Measurements from ENCODE around the gene FBXW5. TPM values are rescaled to one million over a fixed set of nuclear protein-coding genes. Genes with fewer than 3 reads are reported as not detected.

Gene FBXW5
- total and polyA plus RNA-seq, 8 donors = 56.2 to 117 (median 64.1) TPM

GRCh38 chr9:136957461-136957860, 12.9 kb upstream of the FBXW5 start:
- Histone ChIP-seq H3K27me3 (no peaks in the 10 kb centered on the region), H3K36me3 (no peaks in the 10 kb centered on the region), H3K9me3 (no peaks in the 10 kb centered on the region), H3K4me3 (no peak overlapping the region), H3K4me1 (no peaks in the 10 kb centered on the region), H3K27ac (no peak overlapping the region)
- TF ChIP-seq, protein P1, sequence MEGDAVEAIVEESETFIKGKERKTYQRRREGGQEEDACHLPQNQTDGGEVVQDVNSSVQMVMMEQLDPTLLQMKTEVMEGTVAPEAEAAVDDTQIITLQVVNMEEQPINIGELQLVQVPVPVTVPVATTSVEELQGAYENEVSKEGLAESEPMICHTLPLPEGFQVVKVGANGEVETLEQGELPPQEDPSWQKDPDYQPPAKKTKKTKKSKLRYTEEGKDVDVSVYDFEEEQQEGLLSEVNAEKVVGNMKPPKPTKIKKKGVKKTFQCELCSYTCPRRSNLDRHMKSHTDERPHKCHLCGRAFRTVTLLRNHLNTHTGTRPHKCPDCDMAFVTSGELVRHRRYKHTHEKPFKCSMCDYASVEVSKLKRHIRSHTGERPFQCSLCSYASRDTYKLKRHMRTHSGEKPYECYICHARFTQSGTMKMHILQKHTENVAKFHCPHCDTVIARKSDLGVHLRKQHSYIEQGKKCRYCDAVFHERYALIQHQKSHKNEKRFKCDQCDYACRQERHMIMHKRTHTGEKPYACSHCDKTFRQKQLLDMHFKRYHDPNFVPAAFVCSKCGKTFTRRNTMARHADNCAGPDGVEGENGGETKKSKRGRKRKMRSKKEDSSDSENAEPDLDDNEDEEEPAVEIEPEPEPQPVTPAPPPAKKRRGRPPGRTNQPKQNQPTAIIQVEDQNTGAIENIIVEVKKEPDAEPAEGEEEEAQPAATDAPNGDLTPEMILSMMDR (IDR thresholded peaks at IDR 0.05) = no peak
- FAIRE-seq (no peak), DNase-seq (peak in 1 of 6 donors; percentile 2), ATAC-seq (no peak)
- intact Hi-C loops (cut with DNase I) = loop anchor here in 1 of 3 donors (10.0 kb wide), 1 partner anchor 67 kb away; the partner anchor contains the start of gene ABCA2
- WGBS, 2 donors = 91 to 94% methylated on average over 1 of the region's 1 CpG

DNA sequence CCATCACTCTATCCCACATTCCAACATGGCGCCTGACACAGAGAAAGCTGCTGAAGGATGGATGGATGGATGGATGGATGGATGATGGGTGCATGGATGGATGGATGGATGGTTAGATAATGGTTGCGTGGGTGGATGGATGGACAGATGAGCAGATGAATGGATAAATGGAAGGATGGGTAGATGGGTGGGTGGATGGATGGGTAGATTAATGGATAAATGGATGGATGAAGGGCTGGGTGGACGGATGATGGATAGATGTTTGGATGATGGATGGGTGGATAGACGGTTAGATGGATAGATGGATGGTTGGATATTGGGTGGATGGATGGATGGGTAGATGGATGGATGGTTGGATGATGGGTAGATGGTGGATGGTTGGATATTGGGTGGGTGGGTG, 12.1 kb upstream of the FBXW5 start:
- H3K4me1 ChIP-seq = no peaks in the 10 kb centered on the region
- DNase-seq = no peak
- H3K27me3 ChIP-seq = no peaks in the 10 kb centered on the region
- ATAC-seq = no peak
- TF ChIP-seq, protein P1 (IDR thresholded peaks at IDR 0.05) = no peak
- no peak for FAIRE-seq
- no peaks in the 10 kb centered on the region for H3K36me3 ChIP-seq
- intact Hi-C loops (cut with DNase I) = loop anchor here in 1 of 3 donors (10.0 kb wide), 1 partner anchor 68 kb away; the partner anchor contains the start of gene ABCA2
- H3K9me3 ChIP-seq = no peaks in the 10 kb centered on the region
- 91 to 94% methylated on average over 4 of the region's 4 CpGs for WGBS, 2 donors
- H3K27ac ChIP-seq = no peak overlapping the region
- H3K4me3 ChIP-seq = no peak overlapping the region

DNA sequence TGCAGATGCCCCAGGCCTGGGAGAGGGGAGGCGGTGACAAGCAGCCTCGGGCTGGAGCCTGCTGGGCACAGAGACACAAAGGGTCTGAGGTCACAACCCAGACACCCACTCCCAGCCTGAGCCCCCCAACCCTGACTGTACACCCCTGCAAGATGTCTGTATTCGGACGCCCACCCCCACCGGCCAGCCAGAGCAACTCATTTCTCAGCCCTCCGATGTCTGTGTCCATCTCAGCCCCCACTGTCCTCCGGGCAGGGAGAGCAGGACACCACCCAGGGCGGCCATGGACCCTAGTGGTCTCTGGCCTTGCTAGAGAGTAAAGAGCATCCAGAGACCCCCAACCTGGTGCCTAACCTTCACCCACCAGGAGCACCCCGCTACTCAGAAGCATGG, 11.4 kb upstream of the FBXW5 start:
- DNase-seq (peak in 2 of 6 donors; percentile 17 to 55), FAIRE-seq (no peak), ATAC-seq (no peak)
- Histone ChIP-seq H3K36me3 (no peaks in the 10 kb centered on the region), H3K27me3 (no peaks in the 10 kb centered on the region), H3K4me1 (peaks cover 0 to 1% (median 0%) of the 10 kb centered on the region in 3 donors), H3K9me3 (no peaks in the 10 kb centered on the region), H3K27ac (no peak overlapping the region), H3K4me3 (no peak overlapping the region)
- WGBS, 2 donors = 87 to 95% methylated on average over 9 of the region's 9 CpGs
- TF ChIP-seq, protein P1 (IDR thresholded peaks at IDR 0.05) = no peak
- intact Hi-C loops (cut with DNase I) = loop anchor here in 1 of 3 donors (10.0 kb wide), 1 partner anchor 69 kb away; the partner anchor contains the start of gene ABCA2

- Histone ChIP-seq H3K9me3 (no peaks in the 10 kb centered on the region), H3K27me3 (no peaks in the 10 kb centered on the region), H3K36me3 (no peaks in the 10 kb centered on the region), H3K4me3 (no peak overlapping the region), H3K27ac (no peak overlapping the region), H3K4me1 (peaks cover 0 to 6% (median 0%) of the 10 kb centered on the region in 3 donors)
- no peak for ATAC-seq
- FAIRE-seq = no peak
- TF ChIP-seq, protein P1 (IDR thresholded peaks at IDR 0.05) = no peak
- WGBS, 2 donors = 82 to 90% methylated on average over 14 of the region's 14 CpGs
- intact Hi-C loops (cut with DNase I) = loop anchor here in 1 of 3 donors (10.0 kb wide), 1 partner anchor 69 kb away; the partner anchor contains the start of gene ABCA2
- peak in 2 of 6 donors; percentile 11 to 66 for DNase-seq
Observed at GRCh38 chr9:136955202-136955942, 10.8 kb upstream of the FBXW5 start.
